ENCODE results near the gene PDK2. TPM values are rescaled to one million over a fixed set of nuclear protein-coding genes. Genes with fewer than 3 reads are reported as not detected.

The PDK2 gene
- total RNA-seq, 1 donor from 2014 or later, result 14.5 TPM

- DNase-seq (ENCODE audit: low read depth), result no peak
- no peaks in the 10 kb centered on the region for H3K36me3 ChIP-seq (ENCODE audit: control insufficient read depth, insufficient read depth, low read length)
- H3K4me3 ChIP-seq (ENCODE audit: low read depth, low read length), result peak overlapping the region; percentile 73
- H3K27me3 ChIP-seq (ENCODE audit: control insufficient read depth, insufficient read depth, low read length), result no peaks in the 10 kb centered on the region
- peak; percentile 51 for TF ChIP-seq CTCF (IDR thresholded peaks at IDR 0.05; ENCODE audit: insufficient read depth, low read length, poor library complexity, severe bottlenecking)
Measured at GRCh38 chr17:50148226-50149090, 53.3 kb downstream of the PDK2 start.

GRCh38 chr17:50149091-50149416, 53.9 kb downstream of the PDK2 start:
- Histone ChIP-seq H3K36me3 (ENCODE audit: control insufficient read depth, insufficient read depth, low read length) (no peaks in the 10 kb centered on the region), H3K4me3 (ENCODE audit: low read depth, low read length) (peak overlapping the region; percentile 73), H3K27me3 (ENCODE audit: control insufficient read depth, insufficient read depth, low read length) (no peaks in the 10 kb centered on the region)
- DNase-seq (ENCODE audit: low read depth), result no peak
- TF ChIP-seq CTCF (IDR thresholded peaks at IDR 0.05; ENCODE audit: insufficient read depth, low read length, poor library complexity, severe bottlenecking), result no peak

- H3K36me3 ChIP-seq (ENCODE audit: control insufficient read depth, insufficient read depth, low read length), result no peaks in the 10 kb centered on the region
- no peak for DNase-seq (ENCODE audit: low read depth)
Measured at GRCh38 chr17:50149417-50150353, 54.5 kb downstream of the PDK2 start.

GRCh38 chr17:50150354-50151040, 55.3 kb downstream of the PDK2 start, which contains the start of gene PPP1R9B:
TSS of gene PPP1R9B (minus strand) at chr17:50150677. CDS start at chr17:50150513, 164 bp downstream.
- no peak for TF ChIP-seq CTCF (IDR thresholded peaks at IDR 0.05; ENCODE audit: insufficient read depth, low read length, poor library complexity, severe bottlenecking)
- Histone ChIP-seq H3K27me3 (ENCODE audit: control insufficient read depth, insufficient read depth, low read length) (no peaks in the 10 kb centered on the region), H3K36me3 (ENCODE audit: control insufficient read depth, insufficient read depth, low read length) (no peaks in the 10 kb centered on the region), H3K4me3 (ENCODE audit: low read depth, low read length) (peak within 1 kb of the TSS; percentile 73)
- no peak for DNase-seq (ENCODE audit: low read depth)

More at GRCh38 chr17:50149417-50150353, 54.5 kb downstream of the PDK2 start:
- no peak for TF ChIP-seq CTCF (IDR thresholded peaks at IDR 0.05; ENCODE audit: insufficient read depth, low read length, poor library complexity, severe bottlenecking)
- peak overlapping the region; percentile 73 for H3K4me3 ChIP-seq (ENCODE audit: low read depth, low read length)
- no peaks in the 10 kb centered on the region for H3K27me3 ChIP-seq (ENCODE audit: control insufficient read depth, insufficient read depth, low read length)

GRCh38 chr17:50151041-50151936, 56.1 kb downstream of the PDK2 start:
- peak; percentile 66 for TF ChIP-seq CTCF (IDR thresholded peaks at IDR 0.05; ENCODE audit: insufficient read depth, low read length, poor library complexity, severe bottlenecking)
- Histone ChIP-seq H3K36me3 (ENCODE audit: control insufficient read depth, insufficient read depth, low read length) (no peaks in the 10 kb centered on the region), H3K27me3 (ENCODE audit: control insufficient read depth, insufficient read depth, low read length) (no peaks in the 10 kb centered on the region)

More at GRCh38 chr17:50151041-50151936, 56.1 kb downstream of the PDK2 start:
- H3K4me3 ChIP-seq (ENCODE audit: low read depth, low read length), result peak overlapping the region; percentile 73
- no peak for DNase-seq (ENCODE audit: low read depth)

Measured in kidney epithelial cell (primary cell).